ENCODE results near the gene NCKAP5. TPM values are rescaled to one million over a fixed set of nuclear protein-coding genes. Genes with fewer than 3 reads are reported as not detected.

Gene NCKAP5
- total RNA-seq, 2 donors from 2014 or later: not detected

GRCh38 chr2:133412694-133413093, 155.6 kb downstream of the NCKAP5 start:
- H3K36me3 Mint-ChIP-seq (ENCODE audit: low read depth): no peaks in the 10 kb centered on the region
- ATAC-seq (no peak), DNase-seq (no peak)
- peaks cover 5% of the 10 kb centered on the region for H3K27me3 Mint-ChIP-seq
- H3K4me3 Mint-ChIP-seq: no peak overlapping the region
- H3K27ac Mint-ChIP-seq: no peak overlapping the region
- no peaks in the 10 kb centered on the region for H3K9me3 ChIP-seq (ENCODE audit: control insufficient read depth, low read length, poor library complexity, severe bottlenecking)
- H3K4me1 Mint-ChIP-seq: no peaks in the 10 kb centered on the region

GRCh38 chr2:133411857-133412256, 156.4 kb downstream of the NCKAP5 start:
- no peak for ATAC-seq
- H3K9me3 ChIP-seq (ENCODE audit: control insufficient read depth, low read length, poor library complexity, severe bottlenecking): no peaks in the 10 kb centered on the region
- Mint-ChIP-seq H3K36me3 (ENCODE audit: low read depth) (no peaks in the 10 kb centered on the region), H3K27ac (no peak overlapping the region), H3K4me3 (no peak overlapping the region), H3K4me1 (no peaks in the 10 kb centered on the region), H3K27me3 (no peaks in the 10 kb centered on the region)
- DNase-seq: no peak

GRCh38 chr2:133411101-133411500, 157.2 kb downstream of the NCKAP5 start:
- no peaks in the 10 kb centered on the region for H3K9me3 ChIP-seq (ENCODE audit: control insufficient read depth, low read length, poor library complexity, severe bottlenecking)
- H3K4me1 Mint-ChIP-seq: no peaks in the 10 kb centered on the region
- no peak for DNase-seq
- H3K27me3 Mint-ChIP-seq: no peaks in the 10 kb centered on the region
- ATAC-seq: no peak
- H3K36me3 Mint-ChIP-seq (ENCODE audit: low read depth): no peaks in the 10 kb centered on the region
- H3K27ac Mint-ChIP-seq: no peak overlapping the region
- H3K4me3 Mint-ChIP-seq: no peak overlapping the region

- Mint-ChIP-seq H3K36me3 (ENCODE audit: low read depth) (no peaks in the 10 kb centered on the region), H3K4me1 (no peaks in the 10 kb centered on the region), H3K4me3 (no peak overlapping the region), H3K27ac (no peak overlapping the region), H3K27me3 (no peaks in the 10 kb centered on the region)
- DNase-seq: no peak
- no peaks in the 10 kb centered on the region for H3K9me3 ChIP-seq (ENCODE audit: control insufficient read depth, low read length, poor library complexity, severe bottlenecking)
- no peak for ATAC-seq
These were observed 158.5 kb downstream of the NCKAP5 start for GRCh38 chr2:133409581-133410285.

- H3K27ac Mint-ChIP-seq: no peak overlapping the region
- H3K4me1 Mint-ChIP-seq: no peaks in the 10 kb centered on the region
- ATAC-seq (no peak), DNase-seq (no peak)
- no peaks in the 10 kb centered on the region for H3K27me3 Mint-ChIP-seq
- no peaks in the 10 kb centered on the region for H3K9me3 ChIP-seq (ENCODE audit: control insufficient read depth, low read length, poor library complexity, severe bottlenecking)
- H3K36me3 Mint-ChIP-seq (ENCODE audit: low read depth): no peaks in the 10 kb centered on the region
- H3K4me3 Mint-ChIP-seq: no peak overlapping the region
These were observed 159.6 kb downstream of the NCKAP5 start for GRCh38 chr2:133408671-133409070.

- no peak for DNase-seq
- Mint-ChIP-seq H3K27me3 (no peaks in the 10 kb centered on the region), H3K27ac (no peak overlapping the region), H3K36me3 (ENCODE audit: low read depth) (no peaks in the 10 kb centered on the region), H3K4me3 (no peak overlapping the region), H3K4me1 (no peaks in the 10 kb centered on the region)
- ATAC-seq: no peak
- no peaks in the 10 kb centered on the region for H3K9me3 ChIP-seq (ENCODE audit: control insufficient read depth, low read length, poor library complexity, severe bottlenecking)
These were observed 160.9 kb downstream of the NCKAP5 start for GRCh38 chr2:133407341-133407740.

GRCh38 chr2:133405252-133405651, 163.0 kb downstream of the NCKAP5 start:
- DNase-seq: no peak
- Mint-ChIP-seq H3K36me3 (ENCODE audit: low read depth) (no peaks in the 10 kb centered on the region), H3K27ac (no peak overlapping the region), H3K4me3 (no peak overlapping the region), H3K27me3 (no peaks in the 10 kb centered on the region), H3K4me1 (no peaks in the 10 kb centered on the region)
- H3K9me3 ChIP-seq (ENCODE audit: control insufficient read depth, low read length, poor library complexity, severe bottlenecking): no peaks in the 10 kb centered on the region
- ATAC-seq: no peak

- Mint-ChIP-seq H3K4me1 (no peaks in the 10 kb centered on the region), H3K27ac (no peak overlapping the region), H3K36me3 (ENCODE audit: low read depth) (no peaks in the 10 kb centered on the region), H3K4me3 (no peak overlapping the region), H3K27me3 (no peaks in the 10 kb centered on the region)
- no peaks in the 10 kb centered on the region for H3K9me3 ChIP-seq (ENCODE audit: control insufficient read depth, low read length, poor library complexity, severe bottlenecking)
- ATAC-seq (no peak), DNase-seq (no peak)
These were observed 167.9 kb downstream of the NCKAP5 start for GRCh38 chr2:133400411-133400810.

GRCh38 chr2:133393895-133394294, 174.4 kb downstream of the NCKAP5 start:
- H3K27ac Mint-ChIP-seq: no peak overlapping the region
- ATAC-seq: no peak
- DNase-seq: no peak
- H3K27me3 Mint-ChIP-seq: no peaks in the 10 kb centered on the region
- H3K4me1 Mint-ChIP-seq: no peaks in the 10 kb centered on the region
- no peaks in the 10 kb centered on the region for H3K9me3 ChIP-seq (ENCODE audit: control insufficient read depth, low read length, poor library complexity, severe bottlenecking)
- H3K4me3 Mint-ChIP-seq: no peak overlapping the region
- H3K36me3 Mint-ChIP-seq (ENCODE audit: low read depth): no peaks in the 10 kb centered on the region

- no peaks in the 10 kb centered on the region for H3K27me3 Mint-ChIP-seq
- H3K4me1 Mint-ChIP-seq: no peaks in the 10 kb centered on the region
- no peak for DNase-seq
- no peak overlapping the region for H3K27ac Mint-ChIP-seq
- no peak overlapping the region for H3K4me3 Mint-ChIP-seq
- ATAC-seq: no peak
- H3K36me3 Mint-ChIP-seq (ENCODE audit: low read depth): no peaks in the 10 kb centered on the region
- H3K9me3 ChIP-seq (ENCODE audit: control insufficient read depth, low read length, poor library complexity, severe bottlenecking): no peaks in the 10 kb centered on the region
These were observed 178.1 kb downstream of the NCKAP5 start for GRCh38 chr2:133390156-133390555.

- DNase-seq: no peak
These were observed 178.7 kb downstream of the NCKAP5 start for GRCh38 chr2:133389569-133389968.

GRCh38 chr2:133382566-133382965, 185.7 kb downstream of the NCKAP5 start:
- H3K27me3 Mint-ChIP-seq: no peaks in the 10 kb centered on the region
- no peak overlapping the region for H3K27ac Mint-ChIP-seq
- no peak for ATAC-seq
- no peaks in the 10 kb centered on the region for H3K9me3 ChIP-seq (ENCODE audit: control insufficient read depth, low read length, poor library complexity, severe bottlenecking)
- no peaks in the 10 kb centered on the region for H3K4me1 Mint-ChIP-seq
- H3K4me3 Mint-ChIP-seq: no peak overlapping the region
- no peak for DNase-seq
- H3K36me3 Mint-ChIP-seq (ENCODE audit: low read depth): no peaks in the 10 kb centered on the region

More at GRCh38 chr2:133389569-133389968, 178.7 kb downstream of the NCKAP5 start:
- no peak overlapping the region for H3K27ac Mint-ChIP-seq
- H3K4me3 Mint-ChIP-seq: no peak overlapping the region
- ATAC-seq: no peak
- no peaks in the 10 kb centered on the region for H3K27me3 Mint-ChIP-seq
- H3K9me3 ChIP-seq (ENCODE audit: control insufficient read depth, low read length, poor library complexity, severe bottlenecking): no peaks in the 10 kb centered on the region
- H3K4me1 Mint-ChIP-seq: no peaks in the 10 kb centered on the region
- no peaks in the 10 kb centered on the region for H3K36me3 Mint-ChIP-seq (ENCODE audit: low read depth)

- no peaks in the 10 kb centered on the region for H3K36me3 Mint-ChIP-seq (ENCODE audit: low read depth)
- no peak for ATAC-seq
- no peaks in the 10 kb centered on the region for H3K4me1 Mint-ChIP-seq
- H3K4me3 Mint-ChIP-seq: no peak overlapping the region
- H3K9me3 ChIP-seq (ENCODE audit: control insufficient read depth, low read length, poor library complexity, severe bottlenecking): no peaks in the 10 kb centered on the region
- DNase-seq: no peak
- no peak overlapping the region for H3K27ac Mint-ChIP-seq
- no peaks in the 10 kb centered on the region for H3K27me3 Mint-ChIP-seq
These were observed 187.3 kb downstream of the NCKAP5 start for GRCh38 chr2:133380991-133381390.

- Mint-ChIP-seq H3K27me3 (no peaks in the 10 kb centered on the region), H3K36me3 (ENCODE audit: low read depth) (no peaks in the 10 kb centered on the region)
These were observed 189.2 kb downstream of the NCKAP5 start for GRCh38 chr2:133378928-133379549.

More at GRCh38 chr2:133378928-133379549, 189.2 kb downstream of the NCKAP5 start:
- ATAC-seq: no peak
- Mint-ChIP-seq H3K27ac (no peak overlapping the region), H3K4me1 (no peaks in the 10 kb centered on the region), H3K4me3 (no peak overlapping the region)
- DNase-seq: no peak
- no peaks in the 10 kb centered on the region for H3K9me3 ChIP-seq (ENCODE audit: control insufficient read depth, low read length, poor library complexity, severe bottlenecking)

Data from T-helper 17 cell (primary cell).